ENCODE measurements around the gene VEGFA.

The VEGFA gene

DNA sequence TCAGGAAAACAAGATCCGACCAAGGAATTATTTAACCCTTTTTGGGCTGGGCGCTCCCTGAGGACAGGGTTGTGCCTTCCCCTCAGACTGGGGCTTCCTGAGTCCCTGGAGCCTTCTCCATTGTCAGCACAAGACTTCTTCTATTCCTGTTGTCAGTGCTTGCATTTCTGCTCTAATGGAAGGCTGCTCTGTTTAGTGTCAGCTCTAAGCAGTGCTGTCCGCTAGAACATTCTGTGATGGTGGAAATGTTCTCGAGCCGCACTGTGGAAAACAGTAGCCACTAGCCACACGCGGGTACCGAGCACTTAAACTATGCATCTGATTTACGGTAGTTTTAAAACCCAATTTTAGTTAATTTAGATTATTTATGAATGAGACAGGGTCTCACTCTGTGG is 64.0 kb downstream of the VEGFA start:
- no peak overlapping the region for H3K27ac ChIP-seq
- no peak overlapping the region for H3K4me3 ChIP-seq
- TF ChIP-seq, protein P1, sequence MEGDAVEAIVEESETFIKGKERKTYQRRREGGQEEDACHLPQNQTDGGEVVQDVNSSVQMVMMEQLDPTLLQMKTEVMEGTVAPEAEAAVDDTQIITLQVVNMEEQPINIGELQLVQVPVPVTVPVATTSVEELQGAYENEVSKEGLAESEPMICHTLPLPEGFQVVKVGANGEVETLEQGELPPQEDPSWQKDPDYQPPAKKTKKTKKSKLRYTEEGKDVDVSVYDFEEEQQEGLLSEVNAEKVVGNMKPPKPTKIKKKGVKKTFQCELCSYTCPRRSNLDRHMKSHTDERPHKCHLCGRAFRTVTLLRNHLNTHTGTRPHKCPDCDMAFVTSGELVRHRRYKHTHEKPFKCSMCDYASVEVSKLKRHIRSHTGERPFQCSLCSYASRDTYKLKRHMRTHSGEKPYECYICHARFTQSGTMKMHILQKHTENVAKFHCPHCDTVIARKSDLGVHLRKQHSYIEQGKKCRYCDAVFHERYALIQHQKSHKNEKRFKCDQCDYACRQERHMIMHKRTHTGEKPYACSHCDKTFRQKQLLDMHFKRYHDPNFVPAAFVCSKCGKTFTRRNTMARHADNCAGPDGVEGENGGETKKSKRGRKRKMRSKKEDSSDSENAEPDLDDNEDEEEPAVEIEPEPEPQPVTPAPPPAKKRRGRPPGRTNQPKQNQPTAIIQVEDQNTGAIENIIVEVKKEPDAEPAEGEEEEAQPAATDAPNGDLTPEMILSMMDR (IDR thresholded peaks at IDR 0.05), result no peak
- DNase-seq (ENCODE audit: low spot score), result no peak

DNA sequence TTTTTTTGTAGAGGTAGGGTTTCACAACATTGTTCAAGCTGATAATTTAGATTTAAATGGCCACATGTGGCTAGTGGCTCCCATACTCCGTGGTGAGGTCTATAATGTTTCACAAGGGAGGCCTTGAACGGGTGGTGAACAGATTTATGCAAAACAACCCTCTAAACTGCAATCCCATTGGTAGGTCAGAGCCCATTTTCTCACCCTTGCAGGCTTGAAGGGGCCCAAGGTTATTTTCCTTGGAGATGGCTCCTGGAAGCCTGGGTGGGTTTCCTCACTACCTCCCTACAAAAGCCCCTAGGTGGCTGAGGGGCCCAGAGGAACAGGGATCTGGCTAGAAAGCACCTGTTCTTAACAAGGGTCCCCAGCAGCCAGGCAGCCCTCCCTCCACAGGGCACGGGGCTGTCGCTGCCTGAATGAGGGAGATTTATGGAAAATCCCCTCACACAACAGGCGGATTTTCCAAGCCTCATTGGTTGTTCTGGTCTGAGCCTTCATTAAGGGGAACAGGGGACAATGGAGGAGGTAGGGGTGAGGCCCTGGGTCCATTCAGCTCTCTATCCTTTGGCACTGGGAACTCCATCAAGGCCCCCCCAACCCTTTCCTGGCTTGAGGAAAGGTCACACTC is 64.6 kb downstream of the VEGFA start:
- Histone ChIP-seq H3K4me3 (no peak overlapping the region), H3K27ac (no peak overlapping the region)
- TF ChIP-seq, protein P1 (IDR thresholded peaks at IDR 0.05), result no peak
- no peak for DNase-seq (ENCODE audit: low spot score)

DNA sequence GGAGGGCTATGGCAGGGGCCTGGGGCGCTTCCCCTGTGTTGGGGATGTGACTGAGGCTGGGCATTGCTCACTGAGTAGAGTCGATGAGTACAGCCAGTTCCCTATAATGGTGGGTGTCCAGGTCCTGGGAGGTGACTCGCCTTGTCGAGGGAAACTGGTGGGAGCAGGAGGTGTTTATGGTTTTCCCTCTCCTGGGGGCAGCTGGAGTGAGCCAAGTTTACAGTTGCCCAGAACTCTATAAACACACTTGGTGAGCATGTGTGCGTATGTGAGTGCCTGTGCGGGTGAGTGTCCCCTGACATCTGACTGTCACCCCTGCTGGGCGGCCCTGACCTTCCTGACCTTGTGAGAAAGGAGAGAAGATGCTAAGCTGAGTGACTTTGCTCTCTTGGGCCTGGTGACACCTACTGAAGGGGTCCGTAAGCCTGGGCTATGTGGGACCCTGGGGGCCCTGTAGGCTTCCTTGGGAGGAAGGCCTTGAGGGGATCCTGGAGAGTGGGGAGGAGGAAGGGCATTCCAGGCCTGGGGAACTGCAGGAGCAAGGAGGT is 65.9 kb downstream of the VEGFA start:
- no peak for DNase-seq (ENCODE audit: low spot score)
- Histone ChIP-seq H3K27ac (no peak overlapping the region), H3K4me3 (no peak overlapping the region)
- TF ChIP-seq, protein P1 (IDR thresholded peaks at IDR 0.05), result no peak
